ENCODE results near the gene SEL1L3. TPM values are rescaled to one million over a fixed set of nuclear protein-coding genes. Genes with fewer than 3 reads are reported as not detected.
"Not testable (repeated sequence)": the region's sequence is repeated elsewhere in the genome, so short reads cannot be mapped to it uniquely, and the experiment has no call there.

The SEL1L3 gene
- total RNA-seq, 2 experiments from 2014 or later, result 51.6 TPM

DNA sequence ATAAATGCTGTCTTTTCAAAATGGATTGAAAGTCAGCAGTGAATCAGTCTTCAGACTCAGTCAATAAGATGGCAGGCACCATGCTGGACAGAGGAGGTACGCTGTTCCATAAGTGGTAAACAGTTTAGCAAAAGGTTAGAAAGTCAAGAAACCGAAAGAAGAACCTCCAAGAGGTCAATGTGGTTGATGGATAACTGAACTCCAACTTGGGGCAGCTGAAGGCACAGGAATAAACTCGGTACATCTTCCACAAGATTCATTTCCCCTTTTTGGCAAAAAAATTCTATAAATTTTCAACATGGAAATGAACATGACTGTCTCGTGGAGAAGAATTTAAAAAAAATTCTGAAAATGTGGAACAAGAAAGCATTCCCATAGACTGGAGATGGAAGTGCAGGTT, 18.4 kb upstream of the SEL1L3 start:
- ChIA-PET CTCF (no interaction called here), POLR2A (no interaction called here)

- ChIA-PET POLR2A (no interaction called here), CTCF (no interaction called here)
Measured at GRCh38 chr4:25879991-25880651, 17.3 kb upstream of the SEL1L3 start.

DNA sequence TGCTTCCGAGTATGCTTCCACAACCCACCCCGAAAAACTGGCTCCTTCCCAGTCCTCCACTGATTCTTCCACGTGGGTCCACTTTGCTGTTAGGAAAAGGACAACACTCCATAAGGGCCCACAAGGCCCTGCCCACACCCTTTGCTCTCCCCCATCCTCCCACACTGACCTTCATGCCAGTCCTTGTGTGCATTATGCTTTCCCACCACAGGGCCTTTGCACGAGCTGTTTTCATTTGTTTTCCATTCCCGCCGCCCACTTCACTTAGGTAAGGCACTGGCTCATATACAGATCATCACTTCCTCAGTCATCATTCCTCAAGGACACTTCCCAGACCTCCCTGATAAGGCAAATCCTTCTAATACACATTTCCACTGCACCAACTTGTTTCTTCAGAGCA, 16.8 kb upstream of the SEL1L3 start:
- ChIA-PET CTCF (no interaction called here), POLR2A (no interaction called here)

DNA sequence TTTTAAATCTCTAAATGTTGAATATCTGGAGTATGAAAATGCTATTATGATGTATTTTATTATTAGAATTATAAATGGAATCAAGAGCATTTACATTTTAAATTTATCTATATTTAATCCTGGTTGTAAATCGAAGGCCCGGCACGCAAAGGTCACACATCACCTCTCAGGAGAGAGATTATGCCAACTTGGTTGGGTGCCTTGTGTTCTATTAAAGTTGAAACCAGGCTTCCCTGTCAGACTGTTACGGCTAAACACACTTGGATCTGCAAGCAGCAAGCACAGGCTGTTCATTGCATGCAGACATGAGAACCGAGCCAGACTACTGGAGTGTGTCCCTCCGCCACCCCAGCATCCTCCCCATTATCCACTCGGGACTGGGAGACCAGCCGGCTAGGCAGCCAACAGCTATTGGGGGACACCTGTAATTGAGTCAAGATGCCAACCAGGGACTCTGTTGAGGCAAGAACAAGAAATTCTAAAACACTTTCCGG, 16.4 kb upstream of the SEL1L3 start:
- POLR2A ChIA-PET, result no interaction called here
- CTCF ChIA-PET, result no interaction called here

GRCh38 chr4:25878676-25879075, 15.9 kb upstream of the SEL1L3 start:
- ChIA-PET CTCF (no interaction called here), POLR2A (no interaction called here)

- CTCF ChIA-PET, result no interaction called here
- POLR2A ChIA-PET, result no interaction called here
Measured at GRCh38 chr4:25875281-25875745, 12.5 kb upstream of the SEL1L3 start.

- ChIA-PET CTCF (no interaction called here), POLR2A (no interaction called here)
Measured at GRCh38 chr4:25874655-25875054, 11.9 kb upstream of the SEL1L3 start.

- POLR2A ChIA-PET, result no interaction called here
- CTCF ChIA-PET, result no interaction called here
Measured at GRCh38 chr4:25873632-25874129, 10.9 kb upstream of the SEL1L3 start.

- ChIA-PET POLR2A (no interaction called here), CTCF (no interaction called here)
Measured at GRCh38 chr4:25872851-25873631, 10.3 kb upstream of the SEL1L3 start.

DNA sequence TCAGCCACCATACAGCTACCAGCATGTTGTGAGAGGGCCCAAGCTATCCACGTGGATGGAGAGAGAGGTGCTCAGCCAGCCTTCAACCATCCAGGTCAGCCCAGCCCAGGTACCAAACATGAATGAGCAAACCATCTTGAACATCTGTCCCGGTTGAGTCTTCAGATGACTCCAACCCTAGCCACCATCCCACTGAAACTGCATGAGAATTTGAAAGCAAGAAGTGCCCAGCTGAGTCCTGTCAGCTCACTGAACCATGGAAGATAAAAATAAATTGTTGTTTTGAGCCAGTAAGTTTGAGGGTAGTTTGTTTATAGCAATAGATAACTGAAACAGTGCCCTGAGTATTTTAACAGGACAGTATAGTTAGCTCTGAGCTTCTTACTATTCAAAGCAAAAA, 7.3 kb upstream of the SEL1L3 start:
- POLR2A ChIA-PET, result no interaction called here
- CTCF ChIA-PET, result interaction anchor here (1.0 kb wide), 1 partner anchor 15 kb away, joined by 3 read pairs; no protein-coding TSS in a partner anchor

- POLR2A ChIA-PET, result no interaction called here
Measured at GRCh38 chr4:25867781-25868294, 5.0 kb upstream of the SEL1L3 start.

GRCh38 chr4:25866401-25866800, 3.6 kb upstream of the SEL1L3 start:
- CTCF ChIA-PET, result not testable (repeated sequence)

More at GRCh38 chr4:25867781-25868294, 5.0 kb upstream of the SEL1L3 start:
- CTCF ChIA-PET, result no interaction called here

GRCh38 chr4:25865586-25865985, 2.8 kb upstream of the SEL1L3 start:
- POLR2A ChIA-PET, result interaction anchor here (1.6 kb wide), 1 partner anchor 24 kb away, joined by 3 read pairs; no protein-coding TSS in a partner anchor

More at GRCh38 chr4:25866401-25866800, 3.6 kb upstream of the SEL1L3 start:
- POLR2A ChIA-PET, result interaction anchor here (1.6 kb wide), 1 partner anchor 25 kb away, joined by 3 read pairs; no protein-coding TSS in a partner anchor

DNA sequence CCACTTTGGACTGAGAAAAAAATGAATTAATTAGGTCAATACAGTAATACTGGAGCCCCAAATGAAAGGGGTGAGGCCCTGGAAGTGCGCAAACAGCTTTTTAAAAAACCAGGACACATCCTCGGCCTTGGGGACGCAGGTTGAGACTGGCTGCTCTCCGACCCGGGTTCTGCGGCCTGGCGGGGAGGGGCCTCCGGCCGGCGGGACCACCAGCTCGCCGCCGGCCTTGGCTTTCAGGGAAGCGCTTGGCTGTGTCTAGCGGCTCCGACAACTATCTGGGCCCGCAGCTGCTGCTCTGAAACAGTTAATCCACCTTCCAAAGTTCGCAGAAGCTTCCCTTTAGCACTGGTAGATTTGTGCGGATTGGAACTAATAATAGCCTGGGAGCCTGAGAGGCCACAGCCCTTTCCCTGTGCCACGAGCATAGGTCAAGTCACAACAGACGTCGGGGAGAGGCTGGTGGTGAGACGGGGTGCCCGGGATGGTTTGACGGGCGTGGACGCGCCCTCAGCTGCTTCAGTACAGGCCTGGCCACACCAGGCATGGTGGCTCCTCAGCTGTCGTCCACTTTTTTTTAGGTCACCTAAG, 1.1 kb upstream of the SEL1L3 start:
- ChIA-PET POLR2A (interaction anchor here (1.0 kb wide), 1 partner anchor 9 kb away, joined by 3 read pairs; no protein-coding TSS in a partner anchor), CTCF (interaction anchor here (1.4 kb wide), 1 partner anchor 12 kb away, joined by 3 read pairs; no protein-coding TSS in a partner anchor)

More at GRCh38 chr4:25865586-25865985, 2.8 kb upstream of the SEL1L3 start:
- CTCF ChIA-PET, result no interaction called here

GRCh38 chr4:25863347-25863784, 578 bp upstream of the SEL1L3 start:
- POLR2A ChIA-PET, result no interaction called here

DNA sequence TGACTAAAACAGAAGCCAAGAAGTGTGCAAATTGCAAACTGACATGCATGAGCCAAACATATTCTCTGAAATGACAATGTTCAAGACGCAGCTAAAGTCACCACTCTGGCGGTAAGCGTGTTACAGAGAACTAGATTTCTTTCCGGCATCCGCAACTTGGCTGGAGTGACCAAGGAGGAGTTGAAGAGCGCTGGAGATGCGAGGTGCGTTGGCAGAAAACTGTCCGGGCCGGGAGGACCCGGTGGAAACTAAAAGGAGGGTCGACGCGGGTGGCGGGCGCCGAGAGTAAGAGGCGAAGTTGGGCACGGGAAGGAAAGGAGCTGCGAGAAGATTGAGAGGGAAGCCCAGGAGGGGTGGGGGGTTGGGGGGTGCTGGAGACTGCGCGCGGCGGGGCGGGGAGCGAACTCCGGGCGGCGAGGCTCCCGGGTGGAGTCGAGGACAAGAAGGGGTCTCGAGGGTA, 807 bp downstream of the SEL1L3 start:
- POLR2A ChIA-PET, result interaction anchor here (1.4 kb wide), 1 partner anchor 30 kb away, joined by 3 read pairs; no protein-coding TSS in a partner anchor
- CTCF ChIA-PET, result interaction anchor here (1.2 kb wide), 1 partner anchor 17 kb away, joined by 4 read pairs; no protein-coding TSS in a partner anchor

More at GRCh38 chr4:25863347-25863784, 578 bp upstream of the SEL1L3 start:
- CTCF ChIA-PET, result interaction anchor here (1.4 kb wide), 1 partner anchor 12 kb away, joined by 3 read pairs; no protein-coding TSS in a partner anchor

DNA sequence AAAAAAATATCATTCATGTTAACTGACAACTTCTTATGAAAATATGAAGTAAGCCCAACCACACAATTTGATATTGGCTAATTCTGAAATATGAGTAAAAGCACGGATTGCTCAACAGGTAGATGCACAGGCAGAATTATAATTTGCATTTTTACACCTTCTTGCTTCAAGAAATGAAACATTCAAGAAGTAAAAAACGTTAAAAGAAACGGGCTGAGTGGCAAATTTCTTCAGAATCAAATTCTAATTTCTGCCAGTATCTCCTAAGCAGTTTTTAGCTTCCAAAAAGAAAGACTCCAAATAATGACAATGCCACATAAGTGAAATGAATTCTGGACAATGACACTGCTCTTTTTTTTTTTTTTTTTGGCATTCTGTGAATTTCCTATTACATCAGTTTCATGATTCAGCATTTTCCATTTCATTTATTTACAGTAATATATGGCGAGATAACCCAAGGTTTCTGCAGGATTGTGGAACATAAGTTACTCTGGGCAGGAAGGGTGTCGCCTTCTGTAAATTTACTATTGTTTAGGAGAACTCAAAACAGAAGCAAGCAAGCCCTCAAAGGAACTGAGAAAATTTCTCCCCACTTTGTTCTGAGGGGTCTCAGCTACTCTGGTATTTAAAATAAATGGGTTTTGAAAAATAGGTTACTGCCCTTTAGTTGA, 1.4 kb downstream of the SEL1L3 start:
- CTCF ChIA-PET, result interaction anchor here (1.2 kb wide), 1 partner anchor 16 kb away, joined by 4 read pairs; no protein-coding TSS in a partner anchor
- POLR2A ChIA-PET, result interaction anchor here (0.7 to 1.4 kb wide), 2 partner anchors 30 to 52 kb away, joined by 3 read pairs; no protein-coding TSS in a partner anchor

DNA sequence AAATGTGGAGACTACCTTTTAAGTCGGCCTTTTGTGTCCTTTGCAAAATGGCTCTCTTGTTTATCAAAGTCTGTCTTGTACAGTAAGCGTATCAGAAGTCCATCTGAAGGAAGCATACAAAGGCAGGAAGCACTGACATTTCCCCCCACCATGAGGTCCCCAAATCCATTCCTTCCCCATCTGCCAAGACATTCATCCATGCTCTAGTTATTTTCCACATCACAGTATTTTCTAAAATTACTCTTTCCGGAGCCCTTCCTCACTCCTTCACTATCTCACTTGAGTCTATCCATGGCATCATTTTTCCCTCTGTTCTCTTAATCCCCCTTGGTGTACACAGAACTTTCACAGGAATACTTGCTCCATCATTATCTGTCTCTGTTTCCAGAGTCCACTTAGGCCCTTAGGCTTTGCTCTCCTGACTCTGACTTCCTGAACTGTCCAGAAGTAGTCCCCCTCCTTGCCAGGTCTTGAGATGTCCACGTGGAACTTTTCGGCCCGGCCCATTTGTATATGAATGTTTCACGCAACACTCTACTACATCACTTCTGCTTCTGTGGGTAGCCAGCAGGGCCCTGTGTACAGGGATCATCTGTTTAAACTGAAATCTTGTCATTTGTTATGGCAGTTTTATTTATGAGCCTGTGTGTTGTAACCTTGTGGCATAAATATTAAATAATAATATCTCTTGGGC, 2.1 kb downstream of the SEL1L3 start:
- POLR2A ChIA-PET, result interaction anchor here (0.7 to 1.2 kb wide), 2 partner anchors 52 to 458 kb away, joined by 3 to 5 read pairs; no protein-coding TSS in a partner anchor
- CTCF ChIA-PET, result interaction anchor here (1.8 kb wide), 1 partner anchor 128 kb away, joined by 6 read pairs; no protein-coding TSS in a partner anchor
